Measurements from ENCODE around the gene LRP1B.

DNA sequence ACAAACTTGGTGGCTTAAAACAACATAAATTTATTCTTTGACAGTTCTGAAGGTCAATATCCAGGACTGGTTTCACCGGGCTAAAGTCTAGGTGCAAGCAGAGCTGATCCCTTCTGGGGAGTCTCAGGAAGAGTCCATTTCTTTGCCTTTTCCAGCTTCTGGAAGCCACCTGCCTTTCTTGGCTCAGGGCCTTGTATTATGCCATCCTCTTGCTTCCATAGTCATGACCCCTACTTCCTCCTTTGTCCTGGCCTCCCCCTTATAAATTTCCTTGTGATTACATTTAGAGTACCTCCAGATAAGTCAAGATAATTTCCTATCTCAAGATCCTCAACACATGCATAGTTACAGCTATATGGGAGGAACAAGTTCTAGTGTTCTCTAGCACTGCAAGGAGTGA lies 1089.5 kb downstream of the LRP1B start:
- TF ChIP-seq, protein P1, sequence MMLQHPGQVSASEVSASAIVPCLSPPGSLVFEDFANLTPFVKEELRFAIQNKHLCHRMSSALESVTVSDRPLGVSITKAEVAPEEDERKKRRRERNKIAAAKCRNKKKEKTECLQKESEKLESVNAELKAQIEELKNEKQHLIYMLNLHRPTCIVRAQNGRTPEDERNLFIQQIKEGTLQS (IDR thresholded peaks at IDR 0.05; ENCODE audit: insufficient read depth, low read depth, low read length): no peak
- no peak for TF ChIP-seq TEAD4 (IDR thresholded peaks at IDR 0.05; ENCODE audit: low read depth, low read length)
- no peak for TF ChIP-seq CEBPB (IDR thresholded peaks at IDR 0.05; ENCODE audit: low read depth, low read length)
- TF ChIP-seq, protein P2, sequence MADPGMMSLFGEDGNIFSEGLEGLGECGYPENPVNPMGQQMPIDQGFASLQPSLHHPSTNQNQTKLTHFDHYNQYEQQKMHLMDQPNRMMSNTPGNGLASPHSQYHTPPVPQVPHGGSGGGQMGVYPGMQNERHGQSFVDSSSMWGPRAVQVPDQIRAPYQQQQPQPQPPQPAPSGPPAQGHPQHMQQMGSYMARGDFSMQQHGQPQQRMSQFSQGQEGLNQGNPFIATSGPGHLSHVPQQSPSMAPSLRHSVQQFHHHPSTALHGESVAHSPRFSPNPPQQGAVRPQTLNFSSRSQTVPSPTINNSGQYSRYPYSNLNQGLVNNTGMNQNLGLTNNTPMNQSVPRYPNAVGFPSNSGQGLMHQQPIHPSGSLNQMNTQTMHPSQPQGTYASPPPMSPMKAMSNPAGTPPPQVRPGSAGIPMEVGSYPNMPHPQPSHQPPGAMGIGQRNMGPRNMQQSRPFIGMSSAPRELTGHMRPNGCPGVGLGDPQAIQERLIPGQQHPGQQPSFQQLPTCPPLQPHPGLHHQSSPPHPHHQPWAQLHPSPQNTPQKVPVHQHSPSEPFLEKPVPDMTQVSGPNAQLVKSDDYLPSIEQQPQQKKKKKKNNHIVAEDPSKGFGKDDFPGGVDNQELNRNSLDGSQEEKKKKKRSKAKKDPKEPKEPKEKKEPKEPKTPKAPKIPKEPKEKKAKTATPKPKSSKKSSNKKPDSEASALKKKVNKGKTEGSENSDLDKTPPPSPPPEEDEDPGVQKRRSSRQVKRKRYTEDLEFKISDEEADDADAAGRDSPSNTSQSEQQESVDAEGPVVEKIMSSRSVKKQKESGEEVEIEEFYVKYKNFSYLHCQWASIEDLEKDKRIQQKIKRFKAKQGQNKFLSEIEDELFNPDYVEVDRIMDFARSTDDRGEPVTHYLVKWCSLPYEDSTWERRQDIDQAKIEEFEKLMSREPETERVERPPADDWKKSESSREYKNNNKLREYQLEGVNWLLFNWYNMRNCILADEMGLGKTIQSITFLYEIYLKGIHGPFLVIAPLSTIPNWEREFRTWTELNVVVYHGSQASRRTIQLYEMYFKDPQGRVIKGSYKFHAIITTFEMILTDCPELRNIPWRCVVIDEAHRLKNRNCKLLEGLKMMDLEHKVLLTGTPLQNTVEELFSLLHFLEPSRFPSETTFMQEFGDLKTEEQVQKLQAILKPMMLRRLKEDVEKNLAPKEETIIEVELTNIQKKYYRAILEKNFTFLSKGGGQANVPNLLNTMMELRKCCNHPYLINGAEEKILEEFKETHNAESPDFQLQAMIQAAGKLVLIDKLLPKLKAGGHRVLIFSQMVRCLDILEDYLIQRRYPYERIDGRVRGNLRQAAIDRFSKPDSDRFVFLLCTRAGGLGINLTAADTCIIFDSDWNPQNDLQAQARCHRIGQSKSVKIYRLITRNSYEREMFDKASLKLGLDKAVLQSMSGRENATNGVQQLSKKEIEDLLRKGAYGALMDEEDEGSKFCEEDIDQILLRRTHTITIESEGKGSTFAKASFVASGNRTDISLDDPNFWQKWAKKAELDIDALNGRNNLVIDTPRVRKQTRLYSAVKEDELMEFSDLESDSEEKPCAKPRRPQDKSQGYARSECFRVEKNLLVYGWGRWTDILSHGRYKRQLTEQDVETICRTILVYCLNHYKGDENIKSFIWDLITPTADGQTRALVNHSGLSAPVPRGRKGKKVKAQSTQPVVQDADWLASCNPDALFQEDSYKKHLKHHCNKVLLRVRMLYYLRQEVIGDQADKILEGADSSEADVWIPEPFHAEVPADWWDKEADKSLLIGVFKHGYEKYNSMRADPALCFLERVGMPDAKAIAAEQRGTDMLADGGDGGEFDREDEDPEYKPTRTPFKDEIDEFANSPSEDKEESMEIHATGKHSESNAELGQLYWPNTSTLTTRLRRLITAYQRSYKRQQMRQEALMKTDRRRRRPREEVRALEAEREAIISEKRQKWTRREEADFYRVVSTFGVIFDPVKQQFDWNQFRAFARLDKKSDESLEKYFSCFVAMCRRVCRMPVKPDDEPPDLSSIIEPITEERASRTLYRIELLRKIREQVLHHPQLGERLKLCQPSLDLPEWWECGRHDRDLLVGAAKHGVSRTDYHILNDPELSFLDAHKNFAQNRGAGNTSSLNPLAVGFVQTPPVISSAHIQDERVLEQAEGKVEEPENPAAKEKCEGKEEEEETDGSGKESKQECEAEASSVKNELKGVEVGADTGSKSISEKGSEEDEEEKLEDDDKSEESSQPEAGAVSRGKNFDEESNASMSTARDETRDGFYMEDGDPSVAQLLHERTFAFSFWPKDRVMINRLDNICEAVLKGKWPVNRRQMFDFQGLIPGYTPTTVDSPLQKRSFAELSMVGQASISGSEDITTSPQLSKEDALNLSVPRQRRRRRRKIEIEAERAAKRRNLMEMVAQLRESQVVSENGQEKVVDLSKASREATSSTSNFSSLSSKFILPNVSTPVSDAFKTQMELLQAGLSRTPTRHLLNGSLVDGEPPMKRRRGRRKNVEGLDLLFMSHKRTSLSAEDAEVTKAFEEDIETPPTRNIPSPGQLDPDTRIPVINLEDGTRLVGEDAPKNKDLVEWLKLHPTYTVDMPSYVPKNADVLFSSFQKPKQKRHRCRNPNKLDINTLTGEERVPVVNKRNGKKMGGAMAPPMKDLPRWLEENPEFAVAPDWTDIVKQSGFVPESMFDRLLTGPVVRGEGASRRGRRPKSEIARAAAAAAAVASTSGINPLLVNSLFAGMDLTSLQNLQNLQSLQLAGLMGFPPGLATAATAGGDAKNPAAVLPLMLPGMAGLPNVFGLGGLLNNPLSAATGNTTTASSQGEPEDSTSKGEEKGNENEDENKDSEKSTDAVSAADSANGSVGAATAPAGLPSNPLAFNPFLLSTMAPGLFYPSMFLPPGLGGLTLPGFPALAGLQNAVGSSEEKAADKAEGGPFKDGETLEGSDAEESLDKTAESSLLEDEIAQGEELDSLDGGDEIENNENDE (IDR thresholded peaks at IDR 0.05; ENCODE audit: insufficient replicate concordance, low read length): no peak
- TF ChIP-seq ZNF274 (IDR thresholded peaks at IDR 0.05; ENCODE audit: borderline replicate concordance, extremely low read depth, low read length): no peak
- no peak for TF ChIP-seq EZH2 (IDR thresholded peaks at IDR 0.05; ENCODE audit: low read depth, low read length, severe bottlenecking)
- TF ChIP-seq, protein P3, sequence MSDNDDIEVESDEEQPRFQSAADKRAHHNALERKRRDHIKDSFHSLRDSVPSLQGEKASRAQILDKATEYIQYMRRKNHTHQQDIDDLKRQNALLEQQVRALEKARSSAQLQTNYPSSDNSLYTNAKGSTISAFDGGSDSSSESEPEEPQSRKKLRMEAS (IDR thresholded peaks at IDR 0.05): no peak
- no peak for TF ChIP-seq TAF1 (IDR thresholded peaks at IDR 0.05; ENCODE audit: low read depth, low read length)
- TF ChIP-seq, protein P4, sequence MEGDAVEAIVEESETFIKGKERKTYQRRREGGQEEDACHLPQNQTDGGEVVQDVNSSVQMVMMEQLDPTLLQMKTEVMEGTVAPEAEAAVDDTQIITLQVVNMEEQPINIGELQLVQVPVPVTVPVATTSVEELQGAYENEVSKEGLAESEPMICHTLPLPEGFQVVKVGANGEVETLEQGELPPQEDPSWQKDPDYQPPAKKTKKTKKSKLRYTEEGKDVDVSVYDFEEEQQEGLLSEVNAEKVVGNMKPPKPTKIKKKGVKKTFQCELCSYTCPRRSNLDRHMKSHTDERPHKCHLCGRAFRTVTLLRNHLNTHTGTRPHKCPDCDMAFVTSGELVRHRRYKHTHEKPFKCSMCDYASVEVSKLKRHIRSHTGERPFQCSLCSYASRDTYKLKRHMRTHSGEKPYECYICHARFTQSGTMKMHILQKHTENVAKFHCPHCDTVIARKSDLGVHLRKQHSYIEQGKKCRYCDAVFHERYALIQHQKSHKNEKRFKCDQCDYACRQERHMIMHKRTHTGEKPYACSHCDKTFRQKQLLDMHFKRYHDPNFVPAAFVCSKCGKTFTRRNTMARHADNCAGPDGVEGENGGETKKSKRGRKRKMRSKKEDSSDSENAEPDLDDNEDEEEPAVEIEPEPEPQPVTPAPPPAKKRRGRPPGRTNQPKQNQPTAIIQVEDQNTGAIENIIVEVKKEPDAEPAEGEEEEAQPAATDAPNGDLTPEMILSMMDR (IDR thresholded peaks at IDR 0.05; ENCODE audit: control extremely low read depth in 1 of 3, insufficient read depth in 1 of 3, low read depth in 1 of 3, low read length in 3 of 3): no peak
- TF ChIP-seq YY1 (IDR thresholded peaks at IDR 0.05; ENCODE audit: low read depth, low read length): no peak

All from H1 (cell line).